ENCODE results near the gene RNF130. TPM values are rescaled to one million over a fixed set of nuclear protein-coding genes. Genes with fewer than 3 reads are reported as not detected.

RNF130 gene
- total RNA-seq, 1 donor from 2014 or later, result 43.4 TPM

DNA sequence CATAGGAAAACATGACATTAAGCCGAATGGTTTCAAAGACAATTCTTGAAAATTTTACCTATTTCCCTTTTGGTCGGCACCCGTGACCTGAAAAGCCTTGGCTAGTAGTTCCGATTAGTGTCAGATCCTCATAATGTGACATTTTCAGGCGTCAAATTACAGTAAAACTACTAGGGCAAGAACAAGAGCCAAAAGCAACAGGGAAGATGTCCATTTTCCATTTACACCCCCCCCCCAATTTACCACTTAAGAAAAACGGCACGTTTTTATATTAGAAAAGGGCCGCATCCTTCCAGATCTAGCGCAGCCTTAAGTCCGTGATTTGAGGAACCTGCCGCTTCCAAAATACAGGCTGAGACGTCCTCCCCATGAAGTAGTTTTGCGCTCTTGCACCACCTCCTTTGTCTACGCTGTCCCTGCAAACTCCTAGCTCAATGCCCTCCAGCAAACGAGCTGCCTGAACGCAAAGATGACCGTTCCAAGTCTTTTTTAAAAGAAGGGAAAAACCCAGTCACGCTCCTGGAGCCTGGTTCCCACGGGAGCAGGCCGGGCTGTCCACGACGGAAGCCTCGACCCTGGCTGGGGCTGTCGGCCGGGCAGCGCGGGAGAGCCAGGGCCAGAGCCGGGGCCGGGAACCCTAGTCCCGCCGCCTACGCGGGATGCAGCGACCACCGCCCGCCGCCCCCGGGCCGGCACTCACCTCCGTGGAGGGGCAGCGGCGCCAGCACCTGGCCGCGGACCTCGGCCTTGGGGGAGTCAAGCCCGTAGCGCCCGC, 616 bp downstream of the RNF130 start:
- TF ChIP-seq CTCF (IDR thresholded peaks at IDR 0.05), result no peak
- peaks cover 43% of the 10 kb centered on the region for H3K4me1 Mint-ChIP-seq (ENCODE audit: low read depth)
- H3K36me3 Mint-ChIP-seq (ENCODE audit: low read depth), result peaks cover 2% of the 10 kb centered on the region
- H3K27me3 Mint-ChIP-seq (ENCODE audit: low read depth), result no peaks in the 10 kb centered on the region
- peaks cover 2% of the 10 kb centered on the region for H3K9me3 Mint-ChIP-seq (ENCODE audit: low read depth)
- H3K4me3 Mint-ChIP-seq (ENCODE audit: unreplicated experiment), result peak overlapping the region; percentile 90
- no peak for DNase-seq (ENCODE audit: low spot score)
- H3K27ac Mint-ChIP-seq (ENCODE audit: unreplicated experiment), result peak overlapping the region; percentile 94

GRCh38 chr5:180069589-180070247, 1.8 kb downstream of the RNF130 start:
- Mint-ChIP-seq H3K4me3 (ENCODE audit: unreplicated experiment) (peak overlapping the region; percentile 90), H3K4me1 (ENCODE audit: low read depth) (peaks cover 43% of the 10 kb centered on the region), H3K36me3 (ENCODE audit: low read depth) (peaks cover 2% of the 10 kb centered on the region), H3K9me3 (ENCODE audit: low read depth) (peaks cover 2% of the 10 kb centered on the region), H3K27ac (ENCODE audit: unreplicated experiment) (peak overlapping the region; percentile 94), H3K27me3 (ENCODE audit: low read depth) (no peaks in the 10 kb centered on the region)
- DNase-seq (ENCODE audit: low spot score), result no peak
- TF ChIP-seq CTCF (IDR thresholded peaks at IDR 0.05), result no peak

DNA sequence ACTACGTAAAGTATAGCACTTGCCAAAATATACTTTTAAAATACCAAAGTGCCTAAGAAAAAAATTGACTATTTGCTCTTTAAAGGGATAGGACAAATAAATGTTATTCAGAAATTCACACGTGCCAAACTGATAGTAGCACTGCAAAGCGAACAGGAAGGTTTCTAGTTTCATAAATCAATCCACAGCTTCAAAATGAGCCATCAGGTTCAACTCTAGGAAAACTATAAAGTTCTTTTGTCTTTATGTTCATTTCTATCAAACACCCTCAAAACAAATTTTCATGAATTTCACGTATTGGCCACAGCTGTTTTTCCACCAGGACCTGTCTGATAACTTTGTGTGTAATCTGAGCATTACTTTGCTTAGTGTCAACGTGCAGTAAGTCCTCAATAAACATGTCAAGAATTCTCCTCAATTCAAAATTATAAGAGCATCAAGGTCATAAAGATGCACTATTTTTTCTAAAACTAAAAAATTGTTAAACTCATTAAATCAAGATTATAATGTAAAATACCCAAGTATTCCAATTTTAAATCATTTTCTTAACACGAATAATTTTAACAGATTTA, 3.0 kb downstream of the RNF130 start:
- no peaks in the 10 kb centered on the region for H3K27me3 Mint-ChIP-seq (ENCODE audit: low read depth)
- peak overlapping the region; percentile 31 for H3K4me3 Mint-ChIP-seq (ENCODE audit: unreplicated experiment)
- peaks cover 2% of the 10 kb centered on the region for H3K36me3 Mint-ChIP-seq (ENCODE audit: low read depth)
- peaks cover 43% of the 10 kb centered on the region for H3K4me1 Mint-ChIP-seq (ENCODE audit: low read depth)
- H3K9me3 Mint-ChIP-seq (ENCODE audit: low read depth), result peaks cover 2% of the 10 kb centered on the region
- TF ChIP-seq CTCF (IDR thresholded peaks at IDR 0.05), result no peak
- DNase-seq (ENCODE audit: low spot score), result no peak
- peak overlapping the region; percentile 5 for H3K27ac Mint-ChIP-seq (ENCODE audit: unreplicated experiment)

DNA sequence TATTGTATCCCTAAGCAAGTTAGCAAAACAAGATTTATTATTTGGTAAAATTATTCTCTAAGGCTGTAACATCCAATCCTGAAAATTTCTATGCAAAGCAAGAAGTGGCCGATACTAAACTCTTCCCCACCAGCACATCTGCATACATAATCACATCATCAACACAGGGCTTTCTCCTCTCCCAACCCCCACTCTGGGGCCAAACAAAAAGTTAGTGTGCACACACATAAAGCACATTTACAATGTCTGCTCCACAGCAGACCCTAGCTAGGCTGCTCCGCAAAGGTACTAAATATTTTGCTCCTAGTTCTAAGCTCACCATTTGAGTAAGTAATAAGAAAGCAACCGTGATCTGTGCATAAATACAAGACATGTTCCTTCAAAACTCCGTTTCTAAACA, 3.6 kb downstream of the RNF130 start:
- peaks cover 46% of the 10 kb centered on the region for H3K4me1 Mint-ChIP-seq (ENCODE audit: low read depth)
- H3K36me3 Mint-ChIP-seq (ENCODE audit: low read depth), result peaks cover 2% of the 10 kb centered on the region
- peak overlapping the region; percentile 5 for H3K27ac Mint-ChIP-seq (ENCODE audit: unreplicated experiment)
- no peak for DNase-seq (ENCODE audit: low spot score)
- H3K9me3 Mint-ChIP-seq (ENCODE audit: low read depth), result peaks cover 2% of the 10 kb centered on the region
- no peaks in the 10 kb centered on the region for H3K27me3 Mint-ChIP-seq (ENCODE audit: low read depth)
- no peak for TF ChIP-seq CTCF (IDR thresholded peaks at IDR 0.05)
- peak overlapping the region; percentile 31 for H3K4me3 Mint-ChIP-seq (ENCODE audit: unreplicated experiment)

GRCh38 chr5:180060192-180060591, 11.4 kb downstream of the RNF130 start:
- Mint-ChIP-seq H3K4me3 (ENCODE audit: unreplicated experiment) (no peak overlapping the region), H3K36me3 (ENCODE audit: low read depth) (no peaks in the 10 kb centered on the region), H3K27me3 (ENCODE audit: low read depth) (no peaks in the 10 kb centered on the region), H3K27ac (ENCODE audit: unreplicated experiment) (no peak overlapping the region), H3K4me1 (ENCODE audit: low read depth) (peaks cover 43% of the 10 kb centered on the region), H3K9me3 (ENCODE audit: low read depth) (no peaks in the 10 kb centered on the region)
- no peak for TF ChIP-seq CTCF (IDR thresholded peaks at IDR 0.05)
- DNase-seq (ENCODE audit: low spot score), result no peak

All from chondrocyte (in vitro differentiated cells).